Fibroblast of mammary gland (primary cell): ENCODE data around the gene SLC5A5.
"Not testable (repeated sequence)": the region's sequence is repeated elsewhere in the genome, so short reads cannot be mapped to it uniquely, and the experiment has no call there.

Source experiments
- DNase-seq: peaks from one replicate; pipeline ENCODE4 v3.0.0-alpha.2; 2010; ENCODE audit warnings: low read depth
- H3K4me3 ChIP-seq: 2 replicates; pipeline ENCODE4 v1.5.1; 2011; ENCODE audit warnings: low read depth, mild to moderate bottlenecking, low read length, moderate library complexity; ENCODE audit not compliant: control insufficient read depth
- CTCF ChIP-seq: conservative IDR thresholded peaks from 2 replicates; pipeline ENCODE4 v1.5.1; 2011; ENCODE audit warnings: low read depth, low read length, inconsistent platforms; ENCODE audit not compliant: control insufficient read depth, insufficient read depth

SLC5A5 gene

GRCh38 chr19:17908244-17908643 is 36.5 kb downstream of the SLC5A5 start:
- no peak overlapping the region for H3K4me3 ChIP-seq
- TF ChIP-seq CTCF, result no peak
- DNase-seq, result no peak

- H3K4me3 ChIP-seq, result no peak overlapping the region
- no peak for TF ChIP-seq CTCF
- DNase-seq, result no peak
Observed at GRCh38 chr19:17909003-17909732, 37.4 kb downstream of the SLC5A5 start.

- H3K4me3 ChIP-seq, result no peak overlapping the region
- TF ChIP-seq CTCF, result no peak
- DNase-seq, result no peak
Observed at GRCh38 chr19:17910791-17911360, 39.1 kb downstream of the SLC5A5 start.

GRCh38 chr19:17915940-17916593 is 44.3 kb downstream of the SLC5A5 start:
- no peak overlapping the region for H3K4me3 ChIP-seq
- TF ChIP-seq CTCF, result no peak
- DNase-seq, result no peak

- H3K4me3 ChIP-seq, DNase-seq: not testable (repeated sequence)
Observed at GRCh38 chr19:17918151-17918550, 46.4 kb downstream of the SLC5A5 start.

GRCh38 chr19:17919122-17919521 is 47.4 kb downstream of the SLC5A5 start:
- not testable (repeated sequence) for H3K4me3 ChIP-seq, DNase-seq

- no peak for DNase-seq
- H3K4me3 ChIP-seq, result no peak overlapping the region
- TF ChIP-seq CTCF, result no peak
Observed at GRCh38 chr19:17920527-17920926, 48.8 kb downstream of the SLC5A5 start.
